Measurements from ENCODE around the gene PLEKHF1.

GRCh38 chr19:29636553-29637360, 28.5 kb upstream of the PLEKHF1 start:
- TF ChIP-seq TCF12 (IDR thresholded peaks at IDR 0.05; ENCODE audit: low read depth): no peak
- no peak for TF ChIP-seq ZBTB7A (IDR thresholded peaks at IDR 0.05; ENCODE audit: low read depth)
- TF ChIP-seq RAD21 (IDR thresholded peaks at IDR 0.05; ENCODE audit: low read depth): no peak
- no peak for TF ChIP-seq FOXM1 (IDR thresholded peaks at IDR 0.05; ENCODE audit: borderline replicate concordance, low read depth)
- no peak for TF ChIP-seq YY1 (IDR thresholded peaks at IDR 0.05; ENCODE audit: low read depth)
- TF ChIP-seq TAF1 (IDR thresholded peaks at IDR 0.05; ENCODE audit: low read depth): no peak
- no peak for TF ChIP-seq NFIC (IDR thresholded peaks at IDR 0.05)
- no peak for TF ChIP-seq MAX (IDR thresholded peaks at IDR 0.05)
- TF ChIP-seq EP300 (IDR thresholded peaks at IDR 0.05; ENCODE audit: borderline replicate concordance): no peak
- no peak for TF ChIP-seq CREB1 (IDR thresholded peaks at IDR 0.05; ENCODE audit: low read depth)
- no peak for TF ChIP-seq CEBPB (IDR thresholded peaks at IDR 0.05)
- TF ChIP-seq REST (IDR thresholded peaks at IDR 0.05; ENCODE audit: low read depth): no peak
- no peak for TF ChIP-seq TEAD4 (IDR thresholded peaks at IDR 0.05)
